LHCN-M2 (cell line): ENCODE results near the gene PLD1. TPM values are rescaled to one million over a fixed set of nuclear protein-coding genes. Genes with fewer than 3 reads are reported as not detected.
"Not testable (repeated sequence)": the region's sequence is repeated elsewhere in the genome, so short reads cannot be mapped to it uniquely, and the experiment has no call there.

Experiments used
- DNase-seq: peaks from one replicate; pipeline ENCODE4 v3.0.0-alpha.2; 2012; ENCODE audit warnings: low read depth
- polyA plus RNA-seq: library from polyadenylated mRNA; unstranded; fragments of >200 nt; gene quantifications from one replicate; pipeline ENCODE4 v1.2.1, GENCODE V29; 2012; ENCODE audit warnings: missing spikeins
- total RNA-seq: library from RNA; depleted of rRNA; stranded (reverse); fragments of >200 nt; gene quantifications from 2 replicates; pipeline ENCODE4 v1.2.3, GENCODE V29; 2014; rRNA removed

The PLD1 gene, protein sequence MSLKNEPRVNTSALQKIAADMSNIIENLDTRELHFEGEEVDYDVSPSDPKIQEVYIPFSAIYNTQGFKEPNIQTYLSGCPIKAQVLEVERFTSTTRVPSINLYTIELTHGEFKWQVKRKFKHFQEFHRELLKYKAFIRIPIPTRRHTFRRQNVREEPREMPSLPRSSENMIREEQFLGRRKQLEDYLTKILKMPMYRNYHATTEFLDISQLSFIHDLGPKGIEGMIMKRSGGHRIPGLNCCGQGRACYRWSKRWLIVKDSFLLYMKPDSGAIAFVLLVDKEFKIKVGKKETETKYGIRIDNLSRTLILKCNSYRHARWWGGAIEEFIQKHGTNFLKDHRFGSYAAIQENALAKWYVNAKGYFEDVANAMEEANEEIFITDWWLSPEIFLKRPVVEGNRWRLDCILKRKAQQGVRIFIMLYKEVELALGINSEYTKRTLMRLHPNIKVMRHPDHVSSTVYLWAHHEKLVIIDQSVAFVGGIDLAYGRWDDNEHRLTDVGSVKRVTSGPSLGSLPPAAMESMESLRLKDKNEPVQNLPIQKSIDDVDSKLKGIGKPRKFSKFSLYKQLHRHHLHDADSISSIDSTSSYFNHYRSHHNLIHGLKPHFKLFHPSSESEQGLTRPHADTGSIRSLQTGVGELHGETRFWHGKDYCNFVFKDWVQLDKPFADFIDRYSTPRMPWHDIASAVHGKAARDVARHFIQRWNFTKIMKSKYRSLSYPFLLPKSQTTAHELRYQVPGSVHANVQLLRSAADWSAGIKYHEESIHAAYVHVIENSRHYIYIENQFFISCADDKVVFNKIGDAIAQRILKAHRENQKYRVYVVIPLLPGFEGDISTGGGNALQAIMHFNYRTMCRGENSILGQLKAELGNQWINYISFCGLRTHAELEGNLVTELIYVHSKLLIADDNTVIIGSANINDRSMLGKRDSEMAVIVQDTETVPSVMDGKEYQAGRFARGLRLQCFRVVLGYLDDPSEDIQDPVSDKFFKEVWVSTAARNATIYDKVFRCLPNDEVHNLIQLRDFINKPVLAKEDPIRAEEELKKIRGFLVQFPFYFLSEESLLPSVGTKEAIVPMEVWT
- total RNA-seq, result 1.1 and 1.5 TPM in 2 replicates
- polyA plus RNA-seq, result 1.1 TPM

DNA sequence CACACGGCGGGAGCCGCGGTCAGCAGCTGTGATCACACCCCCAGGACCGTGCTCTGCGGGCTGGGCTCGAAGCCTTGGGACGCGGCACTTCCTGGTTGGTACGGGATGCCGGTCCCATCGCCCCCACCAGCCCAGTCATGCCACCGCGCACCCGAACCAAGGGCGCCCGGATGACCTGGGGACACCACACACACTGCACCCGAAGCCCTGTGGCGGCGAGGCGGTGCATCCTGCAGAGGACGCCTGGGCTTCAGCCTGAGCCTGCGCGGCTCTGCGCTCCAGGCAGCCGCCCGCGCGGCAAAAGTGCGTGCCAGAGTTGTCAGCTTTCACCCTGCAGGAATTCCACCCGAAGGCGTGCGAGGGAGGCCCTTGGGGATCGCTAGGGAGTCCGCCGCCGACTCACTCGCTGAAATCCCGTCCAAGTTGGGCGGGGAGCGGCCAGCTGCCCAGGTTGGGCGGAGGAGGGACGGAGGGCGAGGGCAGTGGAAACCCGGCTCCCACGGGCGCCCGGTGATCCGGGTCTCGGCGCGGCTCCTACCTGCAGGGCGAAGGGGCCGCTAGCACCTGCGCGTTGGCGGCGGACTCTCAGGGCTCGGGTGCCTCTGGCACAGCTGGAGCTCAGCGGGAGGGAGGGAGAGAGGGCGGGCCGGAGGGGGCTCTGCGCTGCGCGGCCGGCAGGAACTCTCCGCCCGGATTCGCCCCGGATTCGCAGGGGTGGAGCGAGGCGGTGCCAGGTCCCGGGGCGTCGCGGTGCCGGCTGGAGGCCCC lies at the start of gene PLD1:
Gene PLD1 (minus strand): TSS at position 623 of the 768 bp plus-strand sequence. CDS start 72,432 bp downstream, outside the sequence.
- peak; percentile 75 for DNase-seq

DNA sequence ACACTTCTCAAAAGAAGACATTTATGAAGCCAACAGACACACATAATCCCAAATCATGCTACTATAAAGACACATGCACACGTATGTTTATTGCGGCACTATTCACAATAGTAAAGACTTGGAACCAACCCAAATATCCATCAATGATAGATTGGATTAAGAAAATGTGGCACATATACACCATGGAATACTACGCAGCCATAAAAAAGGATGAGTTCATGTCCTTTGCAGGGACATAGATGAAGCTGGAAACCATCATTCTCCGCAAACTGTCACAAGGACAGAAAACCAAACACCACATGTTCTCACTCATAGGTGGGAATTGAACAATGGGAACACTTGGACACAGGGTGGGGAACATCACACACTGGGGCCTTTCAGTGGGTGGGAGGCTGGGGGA lies 48.5 kb upstream of the PLD1 start:
- not testable (repeated sequence) for DNase-seq

DNA sequence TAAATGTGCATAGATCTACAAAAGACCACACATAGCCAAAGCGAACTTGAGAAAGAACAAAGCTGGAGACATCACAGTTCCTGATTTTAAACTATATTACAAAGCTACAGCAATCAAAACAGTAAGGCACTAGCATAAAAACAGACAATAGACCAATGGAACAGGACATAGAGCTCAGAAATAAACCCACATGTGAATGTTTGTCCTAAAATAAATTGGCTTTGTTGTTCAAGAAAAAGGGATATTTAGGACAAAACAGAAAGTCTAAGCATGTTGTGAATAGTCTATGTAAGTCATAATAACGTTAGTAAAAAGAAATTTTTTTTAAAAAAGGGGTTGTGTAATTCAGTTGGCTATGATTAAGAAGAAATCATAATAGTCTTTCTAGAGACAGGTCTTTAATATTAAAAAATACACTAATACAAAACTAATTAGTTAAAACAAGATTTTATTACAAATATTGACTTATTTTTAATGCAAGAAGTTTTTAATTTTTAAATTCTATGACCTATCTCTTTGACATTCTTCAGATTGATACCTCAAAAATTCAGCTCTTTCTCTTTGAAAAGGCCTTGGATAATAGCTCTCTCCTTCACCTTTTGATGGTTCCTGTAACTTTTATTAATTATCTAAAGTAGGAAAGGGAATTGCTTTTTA lies 44.5 kb upstream of the PLD1 start:
- DNase-seq, result no peak

DNA sequence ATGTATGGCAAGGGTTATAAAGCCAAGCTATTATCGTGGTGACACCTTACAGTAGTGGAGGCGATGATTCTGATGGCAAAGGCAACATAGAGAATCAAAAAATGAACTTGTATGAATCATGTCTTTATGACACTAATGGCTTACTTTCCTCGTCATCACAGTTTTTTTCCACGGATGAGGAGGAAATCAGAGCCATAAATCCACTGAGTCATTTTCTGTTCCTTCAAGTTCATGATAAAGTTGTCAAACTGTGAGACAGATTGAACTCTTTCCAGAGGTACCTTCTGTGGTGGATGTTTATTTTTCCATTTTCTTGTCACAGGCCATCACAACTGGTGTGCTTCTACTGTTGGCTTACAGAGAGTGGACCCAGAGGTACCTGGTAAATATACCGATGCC lies 41.4 kb upstream of the PLD1 start:
- no peak for DNase-seq

DNA sequence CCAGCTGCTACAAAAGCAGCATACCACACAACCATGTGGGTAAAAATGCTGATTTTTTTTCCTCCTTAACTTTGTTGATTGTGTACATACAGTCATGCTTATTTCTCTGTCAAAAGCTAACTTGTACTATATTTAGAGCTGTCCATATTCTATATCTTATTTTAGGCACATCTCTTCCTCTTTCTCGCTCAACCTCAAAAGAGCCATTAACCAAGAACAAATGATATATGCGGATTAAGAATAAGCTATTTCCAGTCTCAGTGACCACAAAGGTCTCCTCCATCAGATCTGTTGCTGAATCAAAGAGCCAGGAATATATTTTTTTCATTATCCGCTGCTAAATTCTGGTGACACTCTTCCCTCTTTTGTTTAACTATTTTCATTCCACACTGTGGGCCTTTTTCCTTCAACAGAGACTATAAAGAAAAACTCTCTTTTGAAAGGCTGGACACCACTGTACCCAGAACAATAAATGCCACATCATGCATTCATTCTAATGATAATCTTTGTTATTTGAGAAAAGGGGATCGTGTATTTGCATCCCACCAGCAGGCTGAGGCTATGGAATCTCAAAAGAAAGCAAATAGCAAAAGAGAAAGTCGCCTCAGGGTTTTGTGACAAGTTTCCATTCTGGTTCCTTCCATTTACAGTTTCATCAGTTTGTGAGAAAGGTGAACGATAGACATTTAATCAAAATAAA lies 40.8 kb upstream of the PLD1 start:
- no peak for DNase-seq

DNA sequence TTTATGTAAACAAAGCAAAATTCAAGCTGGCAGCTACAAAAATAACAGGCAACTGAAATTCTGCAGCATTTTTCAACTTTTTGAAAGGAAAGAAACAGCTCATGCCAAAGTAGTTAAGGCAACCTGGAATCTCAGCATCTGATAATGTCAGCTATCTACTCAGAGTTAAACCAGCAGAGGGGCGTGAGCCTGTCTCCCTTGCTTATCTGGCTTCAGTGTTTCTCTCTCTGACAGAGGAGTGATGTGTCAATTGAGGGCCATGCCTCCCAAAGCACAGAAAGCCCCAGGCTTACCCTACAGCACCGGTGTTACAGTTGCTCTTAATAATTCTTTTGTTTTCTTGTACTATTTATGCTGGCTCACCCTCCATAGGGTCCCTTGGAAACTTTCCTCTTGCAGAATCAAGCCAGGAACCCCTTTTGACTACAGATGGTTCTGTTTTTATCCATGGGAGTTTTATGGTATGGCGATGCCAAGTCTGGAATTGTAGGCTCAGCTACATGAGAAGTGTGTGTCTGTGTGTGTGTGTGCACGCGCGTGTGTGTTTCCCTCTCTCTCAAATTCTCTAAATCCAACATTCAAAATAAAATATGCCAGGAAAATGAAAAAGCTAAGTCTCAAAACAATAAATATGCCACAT lies 40.2 kb upstream of the PLD1 start:
- DNase-seq, result no peak

DNA sequence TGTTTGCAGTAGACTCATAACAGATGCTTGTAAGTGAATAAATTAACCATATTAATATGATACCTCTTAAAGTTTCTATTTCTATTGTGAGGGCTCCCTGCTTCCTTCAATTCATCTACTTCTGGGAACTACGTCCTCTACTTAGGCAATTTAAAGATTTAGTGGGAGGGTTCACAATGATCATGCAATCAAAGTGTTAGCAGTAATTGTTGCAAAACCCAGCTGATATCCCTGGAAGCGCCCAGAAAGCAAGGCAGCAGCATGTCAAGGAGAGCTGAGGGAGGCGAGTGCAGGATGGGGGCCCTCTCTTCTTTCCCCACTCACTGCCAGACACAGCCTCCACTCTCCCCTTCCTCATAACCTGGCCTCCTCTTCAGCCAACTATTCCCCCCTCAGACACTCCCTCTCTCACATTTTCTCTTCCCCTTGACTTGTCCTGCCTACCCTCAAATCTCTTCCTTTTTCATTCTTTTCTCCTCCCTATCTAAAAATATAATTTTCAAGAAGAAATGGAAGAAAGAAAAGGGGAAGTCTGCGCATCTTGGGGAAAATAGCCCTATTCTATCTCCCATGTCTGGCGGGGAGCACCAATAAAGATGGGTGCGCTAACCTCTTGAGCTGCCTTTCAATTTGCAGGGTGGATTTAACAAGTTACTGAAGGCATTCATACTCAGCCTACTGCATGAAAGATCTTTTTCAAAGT lies 39.5 kb upstream of the PLD1 start:
- no peak for DNase-seq

DNA sequence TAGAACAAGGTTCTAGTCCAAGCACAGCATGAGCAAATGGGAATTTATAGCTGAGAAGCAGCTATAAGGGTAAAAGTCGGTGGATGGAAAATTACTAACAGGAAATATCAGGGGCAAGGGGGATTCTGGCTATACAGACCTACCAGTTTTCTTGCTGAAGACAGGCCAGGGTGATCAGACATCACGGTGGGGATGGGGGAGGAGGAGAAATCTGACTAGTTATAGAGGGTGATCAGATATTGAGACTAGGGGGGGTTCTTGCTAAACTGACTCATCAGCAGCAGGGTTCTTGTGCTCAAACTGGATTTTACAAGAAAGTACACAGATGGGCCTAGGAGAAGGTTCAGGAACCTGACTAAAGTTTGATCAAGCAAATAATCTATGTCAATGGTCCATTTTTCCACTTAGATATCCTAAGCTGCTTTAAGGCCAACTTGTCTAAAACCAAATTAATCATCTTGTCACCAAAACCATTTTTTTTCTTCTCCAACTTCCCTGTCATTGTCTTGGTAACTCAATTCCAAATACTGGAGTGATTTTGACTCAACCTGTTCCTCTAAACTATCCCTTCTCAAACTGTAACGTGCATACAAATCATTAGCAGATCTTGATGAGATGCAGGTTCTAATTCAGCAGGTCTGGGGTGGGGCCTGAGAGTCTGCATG lies 37.4 kb upstream of the PLD1 start:
- no peak for DNase-seq

DNA sequence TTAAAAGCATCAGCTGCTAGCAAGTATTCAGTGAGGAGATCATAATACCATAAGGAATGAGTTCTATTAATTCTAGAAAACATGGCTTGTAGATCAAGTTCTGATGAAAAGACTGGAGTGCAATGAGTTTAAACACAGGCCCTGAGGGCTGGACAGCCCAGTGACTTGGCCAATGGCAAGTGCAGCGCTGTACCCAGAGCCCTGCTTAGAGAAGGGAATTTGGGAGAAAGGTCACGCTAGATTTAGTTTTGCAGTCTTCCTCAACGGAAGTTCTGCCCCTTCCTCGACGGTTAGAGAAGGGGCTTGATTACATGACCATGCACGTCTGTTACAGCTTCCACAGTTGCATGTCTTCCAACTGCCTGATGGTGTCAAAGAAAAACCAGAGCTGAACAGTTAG lies 36.9 kb upstream of the PLD1 start:
- DNase-seq, result no peak

DNA sequence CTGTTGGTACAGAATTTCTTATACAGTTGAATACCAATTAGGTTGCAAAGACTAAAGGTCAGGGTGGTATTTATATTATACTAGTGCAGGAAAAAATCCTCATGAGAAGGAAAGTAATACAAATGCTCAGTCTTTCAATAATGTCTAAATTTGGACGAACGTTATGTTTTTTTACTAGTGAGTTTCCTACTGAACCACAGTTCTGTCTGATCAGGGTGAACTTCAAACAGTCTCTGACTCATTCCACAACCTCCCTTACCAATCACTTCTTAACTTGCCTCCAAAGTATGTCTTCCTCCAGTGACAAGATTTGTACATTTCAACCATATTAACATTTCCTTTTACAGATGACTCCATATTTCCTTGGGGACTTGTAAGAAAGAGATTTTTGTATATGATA lies 36.3 kb upstream of the PLD1 start:
- DNase-seq, result no peak

DNA sequence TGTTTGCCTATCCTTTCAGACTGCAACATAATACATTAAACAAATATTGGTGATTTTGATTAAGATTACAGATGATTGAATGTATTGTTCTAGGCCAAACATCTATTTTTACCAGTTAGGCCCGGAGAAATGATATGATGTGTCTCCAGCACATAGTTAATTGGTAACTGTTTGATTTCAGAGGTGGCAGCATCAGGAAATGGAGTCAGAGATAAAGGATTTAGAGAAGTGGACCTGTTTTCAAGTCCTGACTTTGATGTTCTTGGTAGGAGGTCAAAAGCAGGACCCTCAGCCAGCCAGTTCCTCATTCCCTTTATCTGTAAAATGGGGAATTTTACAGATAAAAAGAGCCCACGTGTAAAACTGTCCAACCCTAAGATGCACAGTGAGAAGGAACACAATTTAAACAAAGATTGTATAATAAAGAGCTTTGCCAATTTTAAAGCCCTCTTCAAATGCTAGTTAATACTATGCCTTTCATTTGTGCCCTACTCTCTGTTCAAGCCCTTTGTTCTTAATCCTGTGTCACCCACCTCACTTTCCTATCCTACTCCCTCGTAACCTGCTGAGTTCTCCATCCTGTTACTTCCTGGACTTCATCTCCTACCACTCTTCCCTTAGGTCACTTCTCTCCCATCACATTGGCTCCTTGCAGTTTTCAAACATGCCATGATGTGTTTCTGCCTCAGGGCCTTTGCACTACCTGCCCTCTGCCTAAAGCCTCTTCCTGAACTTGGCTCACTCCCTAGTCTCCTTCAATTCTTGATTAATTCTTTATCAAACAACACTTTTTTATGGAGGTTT lies 35.4 kb upstream of the PLD1 start:
- no peak for DNase-seq

DNA sequence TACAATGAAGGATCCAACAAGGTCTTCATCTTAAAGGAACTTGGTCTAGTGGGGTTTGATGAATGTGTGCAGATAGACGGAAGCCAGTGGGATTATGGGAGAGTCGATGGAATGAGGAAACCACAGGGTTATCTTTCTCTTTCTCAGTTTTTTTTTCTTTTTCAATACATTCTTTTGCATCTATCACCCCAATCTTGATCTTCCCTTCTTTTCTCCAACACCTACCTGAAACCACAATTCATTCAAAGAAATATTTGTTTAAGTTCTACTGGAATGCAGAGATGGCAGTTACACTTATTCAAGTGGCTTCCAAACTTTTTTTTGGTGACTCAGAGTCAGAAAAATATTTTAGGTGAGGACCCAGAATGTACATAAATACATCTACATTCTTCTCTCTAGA lies 34.6 kb upstream of the PLD1 start:
- DNase-seq, result no peak

DNA sequence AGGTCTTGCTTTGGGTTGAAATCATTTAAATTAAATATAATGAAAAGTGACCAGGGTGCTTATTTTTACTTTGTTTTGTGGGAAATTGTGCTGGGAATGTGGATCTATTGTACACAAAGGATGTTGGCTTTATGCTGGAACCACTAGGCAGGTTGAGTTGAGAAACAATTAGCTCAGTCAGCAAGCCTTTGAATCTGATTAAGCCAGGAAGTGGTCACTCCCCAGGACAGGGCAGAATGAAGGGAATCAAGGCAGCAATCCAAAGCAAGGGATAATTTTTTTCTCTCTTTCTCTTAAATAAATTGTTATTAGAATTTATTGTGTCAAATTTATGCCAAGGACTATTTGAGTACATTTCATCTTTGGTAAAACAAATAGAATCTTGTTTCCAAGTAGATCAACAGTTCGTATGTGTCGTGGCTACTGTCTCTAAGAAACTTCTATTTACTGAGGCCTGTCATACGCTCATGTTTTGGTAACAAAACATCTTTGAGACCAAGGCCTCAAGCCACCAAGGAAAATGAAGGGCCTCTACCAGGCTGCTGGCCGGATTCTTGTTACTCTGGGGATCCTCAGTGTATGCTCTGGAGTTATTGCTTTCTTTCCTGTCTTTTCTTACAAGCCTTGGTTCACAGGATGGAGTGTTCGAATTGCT lies 32.7 kb upstream of the PLD1 start, which contains the start of gene TMEM212:
Gene TMEM212 (plus strand): TSS at position 486 of the 655 bp plus-strand sequence. CDS start 35 bp downstream, at position 521.
- peak; percentile 19 for DNase-seq

DNA sequence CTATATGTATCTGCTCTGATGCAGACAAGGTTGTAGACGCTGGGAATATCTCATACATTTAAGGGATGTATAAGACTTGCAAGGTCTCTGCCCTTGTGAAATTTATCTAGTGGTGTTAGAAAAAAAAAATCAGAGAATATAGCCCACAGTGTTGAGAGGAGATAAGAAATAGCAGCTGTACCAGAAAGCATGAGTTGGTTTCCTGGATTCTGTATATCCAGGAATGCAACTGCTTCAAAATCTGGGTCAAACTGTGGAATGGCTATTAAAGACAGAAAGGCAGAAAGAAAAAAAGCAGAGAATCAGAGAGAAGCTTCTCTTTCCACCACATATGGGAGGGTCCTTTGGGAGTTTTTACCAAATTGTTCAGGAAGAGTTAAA lies 31.3 kb upstream of the PLD1 start:
- DNase-seq, result peak; percentile 28

DNA sequence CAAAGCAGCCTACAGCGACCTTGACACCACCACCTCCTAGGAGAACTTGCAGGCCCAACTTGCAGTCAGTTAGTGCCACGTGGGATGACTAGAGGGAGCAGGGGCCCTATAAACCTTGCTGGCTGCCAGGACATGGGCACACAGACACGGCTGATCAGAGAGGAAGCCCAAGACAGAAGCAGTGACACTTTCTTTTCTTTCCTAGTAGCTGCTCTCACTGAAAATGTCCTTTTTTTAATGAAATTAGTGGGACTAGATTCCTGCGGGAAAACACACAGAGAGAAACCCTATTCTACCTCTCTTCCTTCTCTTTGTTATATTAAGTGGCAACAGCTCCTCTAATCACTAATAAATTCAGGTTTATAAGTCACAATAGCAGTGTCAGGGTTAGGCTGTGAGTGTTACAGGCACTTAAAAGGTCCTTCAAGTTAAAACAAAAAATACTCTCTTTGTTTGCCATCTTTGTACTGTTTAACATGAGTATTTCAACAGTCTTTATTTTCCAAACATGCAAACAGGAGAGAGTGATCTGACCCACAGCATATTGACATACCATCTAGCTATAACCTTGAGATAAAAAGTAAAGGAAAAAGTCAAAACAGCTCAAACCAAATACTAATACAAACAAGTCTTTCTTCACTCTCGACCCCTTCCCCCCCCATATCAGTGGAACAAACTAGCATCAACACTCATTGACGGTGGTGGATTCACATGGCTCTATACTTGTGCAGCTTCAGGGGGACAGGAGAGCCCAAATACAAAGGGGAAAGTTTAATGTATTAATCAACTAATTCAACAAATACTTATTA lies 30.7 kb upstream of the PLD1 start:
- no peak for DNase-seq

DNA sequence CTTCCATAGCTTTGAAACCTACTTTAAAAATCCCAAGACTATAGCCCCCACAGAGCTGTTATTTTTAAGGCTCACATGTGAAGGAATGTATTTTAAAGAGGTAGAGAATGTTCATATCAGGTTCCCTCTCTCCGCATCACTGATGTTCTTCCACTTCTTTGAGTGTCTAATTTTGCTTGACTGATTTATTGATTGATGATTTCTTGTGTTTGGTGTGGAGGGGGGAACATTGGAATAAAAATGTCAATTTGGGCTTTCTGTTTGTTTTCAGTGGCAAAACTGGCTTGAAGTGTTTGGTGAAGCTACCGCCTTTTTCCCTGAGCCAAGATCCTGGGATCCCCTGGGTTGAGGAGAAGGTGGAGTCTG lies 30.1 kb upstream of the PLD1 start:
- no peak for DNase-seq
